ENCODE data around the gene IMPG2. TPM values are rescaled to one million over a fixed set of nuclear protein-coding genes. Genes with fewer than 3 reads are reported as not detected.

IMPG2 gene
- total RNA-seq, 1 experiment from 2014 or later: under 0.01 TPM

DNA sequence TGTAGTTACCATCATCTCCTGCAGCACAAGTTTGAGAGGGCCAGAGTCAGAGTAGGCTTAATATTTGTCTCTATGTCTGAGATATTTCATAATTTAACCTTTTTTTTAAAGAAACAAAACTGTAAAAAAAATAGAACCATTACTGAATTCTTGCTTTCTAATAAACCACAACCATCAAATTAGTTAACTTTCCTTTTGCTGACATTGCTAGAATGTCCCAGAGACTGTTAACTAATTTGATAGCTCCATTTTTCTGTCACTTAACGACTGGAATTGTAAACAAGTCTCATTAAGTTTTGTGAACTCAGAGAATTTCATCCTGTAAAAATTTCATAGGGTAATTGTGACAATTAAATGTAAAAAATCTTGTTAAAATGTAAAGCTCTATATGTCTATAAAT is 35.6 kb downstream of the IMPG2 start:
- H3K27me3 ChIP-seq: no peaks in the 10 kb centered on the region
- no peak for DNase-seq

DNA sequence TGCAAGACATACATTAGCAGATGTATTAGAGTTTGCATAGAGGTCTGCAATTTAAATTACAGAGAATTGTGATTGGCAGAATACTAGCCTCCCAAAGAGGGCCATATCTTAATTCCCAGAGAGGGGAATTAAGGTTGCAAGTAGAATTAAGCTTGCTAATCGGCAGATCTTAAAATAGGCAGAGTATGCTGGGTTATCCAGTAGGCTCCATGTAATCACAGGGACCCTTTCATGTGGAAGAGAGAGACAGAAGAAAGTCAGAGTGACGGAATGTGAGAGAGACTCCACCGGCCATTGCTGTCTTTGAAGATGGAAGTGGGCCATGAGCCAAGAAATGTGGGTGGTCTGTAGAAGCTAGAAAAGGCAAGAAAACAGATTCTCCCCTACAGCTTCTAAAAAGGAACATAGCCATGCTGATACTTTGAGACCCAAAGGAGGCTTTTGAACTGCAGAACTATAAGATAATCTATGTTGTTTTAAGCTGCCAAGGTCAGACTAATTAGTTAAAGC is 38.8 kb downstream of the IMPG2 start:
- Histone ChIP-seq H3K36me3 (no peaks in the 10 kb centered on the region), H3K9me3 (no peaks in the 10 kb centered on the region), H3K4me3 (no peak overlapping the region), H3K27me3 (no peaks in the 10 kb centered on the region)
- DNase-seq: no peak

More for the DNA sequence above, 35.6 kb downstream of the IMPG2 start:
- no peaks in the 10 kb centered on the region for H3K9me3 ChIP-seq
- H3K36me3 ChIP-seq: no peaks in the 10 kb centered on the region
- no peak overlapping the region for H3K4me3 ChIP-seq

DNA sequence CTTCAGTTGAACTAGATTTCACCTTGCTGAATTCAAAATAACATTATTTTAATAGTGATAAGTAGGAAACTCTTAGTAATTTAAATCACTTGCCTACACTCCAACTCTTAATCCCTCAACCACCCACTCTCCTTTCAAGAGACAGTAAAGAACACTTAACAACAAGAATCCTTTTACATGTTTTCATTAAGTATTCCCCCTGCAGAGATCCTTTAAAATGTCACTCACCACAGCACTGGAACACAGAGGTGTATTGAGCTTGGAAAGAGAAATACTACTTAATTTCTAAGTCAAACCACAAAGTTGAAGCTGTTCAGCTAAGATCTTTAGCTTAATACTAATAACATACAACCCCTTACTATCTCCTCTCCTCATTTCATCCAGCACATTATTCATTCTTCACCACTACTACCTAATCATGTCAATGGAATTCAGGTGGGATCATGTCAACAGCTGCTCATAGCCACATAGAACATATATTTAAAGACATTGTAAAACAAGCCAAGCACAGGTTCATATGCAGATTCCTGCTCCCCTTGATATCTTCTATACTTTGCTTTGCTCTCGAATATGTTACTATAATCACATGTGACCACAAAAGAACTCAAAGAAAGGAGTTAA is 40.5 kb downstream of the IMPG2 start:
- H3K36me3 ChIP-seq: no peaks in the 10 kb centered on the region
- H3K4me3 ChIP-seq: no peak overlapping the region
- no peak for DNase-seq
- no peaks in the 10 kb centered on the region for H3K9me3 ChIP-seq
- no peaks in the 10 kb centered on the region for H3K27me3 ChIP-seq

DNA sequence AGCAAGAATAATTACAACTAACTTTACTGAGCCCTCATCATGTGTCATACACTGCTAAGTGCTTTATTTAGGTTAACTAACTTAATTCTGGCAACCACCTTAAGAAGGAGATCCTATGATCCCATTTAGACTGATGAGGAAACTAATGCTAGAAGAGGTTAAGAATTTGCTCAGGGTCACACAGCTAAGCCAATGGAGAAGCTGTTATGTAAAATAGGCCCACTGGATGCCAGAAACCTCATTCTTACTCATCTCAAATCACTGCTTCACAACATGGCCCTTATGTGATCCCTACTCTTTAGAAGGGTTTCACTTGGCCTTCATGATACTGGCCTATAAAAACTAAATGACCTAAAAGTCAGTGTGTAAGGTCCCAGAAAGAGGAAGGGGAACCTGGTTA is 41.2 kb downstream of the IMPG2 start:
- Histone ChIP-seq H3K4me3 (no peak overlapping the region), H3K27me3 (no peaks in the 10 kb centered on the region), H3K9me3 (no peaks in the 10 kb centered on the region), H3K36me3 (no peaks in the 10 kb centered on the region)
- DNase-seq: peak; percentile 29

DNA sequence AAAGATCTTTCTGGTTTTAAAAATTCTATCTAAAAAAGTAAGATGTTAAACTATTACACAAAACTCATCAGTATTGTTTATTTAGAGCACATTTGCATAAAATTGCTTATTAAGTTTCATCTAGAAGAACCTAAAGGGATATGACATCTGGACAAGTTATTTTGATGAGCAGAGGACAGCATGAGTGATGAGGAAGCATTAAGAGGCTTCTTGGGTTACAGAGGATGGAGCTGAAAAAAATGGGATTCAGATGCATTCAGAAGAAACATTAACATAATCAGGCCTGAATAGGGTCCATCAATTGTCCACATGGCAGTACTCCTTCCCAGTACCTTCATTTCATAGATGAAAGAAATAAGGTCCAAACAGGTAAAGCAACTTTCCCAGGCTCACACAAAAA is 41.6 kb downstream of the IMPG2 start:
- Histone ChIP-seq H3K36me3 (no peaks in the 10 kb centered on the region), H3K4me3 (no peak overlapping the region), H3K27me3 (no peaks in the 10 kb centered on the region), H3K9me3 (no peaks in the 10 kb centered on the region)
- no peak for DNase-seq

- Histone ChIP-seq H3K4me3 (no peak overlapping the region), H3K36me3 (no peaks in the 10 kb centered on the region), H3K9me3 (no peaks in the 10 kb centered on the region), H3K27me3 (no peaks in the 10 kb centered on the region)
- no peak for DNase-seq
Measured at GRCh38 chr3:101273608-101274007, 46.8 kb downstream of the IMPG2 start.

- no peaks in the 10 kb centered on the region for H3K27me3 ChIP-seq
- H3K9me3 ChIP-seq: no peaks in the 10 kb centered on the region
- no peak for DNase-seq
- no peaks in the 10 kb centered on the region for H3K36me3 ChIP-seq
- no peak overlapping the region for H3K4me3 ChIP-seq
Measured at GRCh38 chr3:101273156-101273555, 47.2 kb downstream of the IMPG2 start.

GRCh38 chr3:101271728-101272127 is 48.6 kb downstream of the IMPG2 start:
- no peaks in the 10 kb centered on the region for H3K27me3 ChIP-seq
- H3K4me3 ChIP-seq: no peak overlapping the region
- H3K36me3 ChIP-seq: no peaks in the 10 kb centered on the region
- H3K9me3 ChIP-seq: no peaks in the 10 kb centered on the region
- no peak for DNase-seq

GRCh38 chr3:101270149-101270548 is 50.2 kb downstream of the IMPG2 start:
- H3K36me3 ChIP-seq: no peaks in the 10 kb centered on the region
- no peak overlapping the region for H3K4me3 ChIP-seq
- no peaks in the 10 kb centered on the region for H3K9me3 ChIP-seq
- no peaks in the 10 kb centered on the region for H3K27me3 ChIP-seq
- no peak for DNase-seq

GRCh38 chr3:101268971-101269671 is 51.3 kb downstream of the IMPG2 start:
- H3K27me3 ChIP-seq: no peaks in the 10 kb centered on the region
- no peak overlapping the region for H3K4me3 ChIP-seq
- DNase-seq: no peak
- H3K36me3 ChIP-seq: no peaks in the 10 kb centered on the region
- 0 out of 2 replicates have a peak, but pooled peaks cover 2% of the 10 kb centered on the region for H3K9me3 ChIP-seq

DNA sequence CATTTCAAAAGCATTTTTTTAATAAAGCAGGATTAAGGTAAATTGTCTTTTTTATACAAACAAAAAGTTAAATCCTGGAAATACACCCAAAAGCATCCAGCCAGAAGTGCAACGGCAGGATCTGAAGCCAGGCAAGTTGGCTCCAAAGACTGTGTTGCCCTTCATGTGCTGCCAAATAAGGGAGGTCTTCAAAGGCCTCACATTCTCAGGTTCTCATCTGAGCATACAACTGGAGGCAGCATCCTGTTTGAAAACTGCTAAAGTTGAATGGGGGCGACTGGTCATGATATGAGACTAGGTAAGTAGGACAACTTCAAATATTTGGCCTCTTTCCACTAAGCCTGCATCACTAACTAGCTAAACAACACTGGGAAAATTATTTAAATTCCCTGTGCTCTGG is 52.2 kb downstream of the IMPG2 start:
- H3K9me3 ChIP-seq: 0 out of 2 replicates have a peak, but pooled peaks cover 2% of the 10 kb centered on the region
- H3K27me3 ChIP-seq: no peaks in the 10 kb centered on the region
- DNase-seq: no peak
- no peak overlapping the region for H3K4me3 ChIP-seq
- no peaks in the 10 kb centered on the region for H3K36me3 ChIP-seq

GRCh38 chr3:101266566-101266965 is 53.8 kb downstream of the IMPG2 start:
- no peak for DNase-seq
- H3K36me3 ChIP-seq: no peaks in the 10 kb centered on the region
- H3K4me3 ChIP-seq: no peak overlapping the region
- H3K9me3 ChIP-seq: 0 out of 2 replicates have a peak, but pooled peaks cover 2% of the 10 kb centered on the region
- H3K27me3 ChIP-seq: no peaks in the 10 kb centered on the region

GRCh38 chr3:101266071-101266470 is 54.3 kb downstream of the IMPG2 start:
- Histone ChIP-seq H3K36me3 (no peaks in the 10 kb centered on the region), H3K4me3 (no peak overlapping the region), H3K27me3 (no peaks in the 10 kb centered on the region), H3K9me3 (0 out of 2 replicates have a peak, but pooled peaks cover 2% of the 10 kb centered on the region)
- no peak for DNase-seq

GRCh38 chr3:101262393-101263240 is 57.8 kb downstream of the IMPG2 start:
- Histone ChIP-seq H3K9me3 (0 out of 2 replicates have a peak, but pooled peaks cover 2% of the 10 kb centered on the region), H3K4me3 (no peak overlapping the region), H3K27me3 (no peaks in the 10 kb centered on the region), H3K36me3 (no peaks in the 10 kb centered on the region)
- DNase-seq: no peak

DNA sequence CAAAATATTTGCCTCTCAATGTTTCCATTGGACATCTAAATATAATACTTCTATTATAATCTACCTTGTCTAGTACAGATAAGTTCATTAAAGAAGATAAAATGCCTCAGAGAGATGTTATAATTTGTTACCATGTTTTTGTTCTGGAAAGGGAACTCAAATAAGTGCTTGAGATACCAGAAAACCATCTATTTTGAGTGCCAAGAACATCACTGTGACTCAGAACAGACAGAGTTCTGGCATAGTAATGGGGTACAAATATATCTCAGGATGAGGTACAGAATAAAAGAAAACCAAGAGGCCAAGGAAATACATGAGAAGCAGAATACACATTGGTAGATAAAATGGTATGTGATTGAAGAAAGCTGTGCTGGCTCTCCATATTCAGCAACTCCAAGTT is 58.9 kb downstream of the IMPG2 start:
- no peak for DNase-seq
- no peaks in the 10 kb centered on the region for H3K27me3 ChIP-seq
- no peak overlapping the region for H3K4me3 ChIP-seq
- H3K9me3 ChIP-seq: 0 out of 2 replicates have a peak, but pooled peaks cover 2% of the 10 kb centered on the region
- H3K36me3 ChIP-seq: no peaks in the 10 kb centered on the region

DNA sequence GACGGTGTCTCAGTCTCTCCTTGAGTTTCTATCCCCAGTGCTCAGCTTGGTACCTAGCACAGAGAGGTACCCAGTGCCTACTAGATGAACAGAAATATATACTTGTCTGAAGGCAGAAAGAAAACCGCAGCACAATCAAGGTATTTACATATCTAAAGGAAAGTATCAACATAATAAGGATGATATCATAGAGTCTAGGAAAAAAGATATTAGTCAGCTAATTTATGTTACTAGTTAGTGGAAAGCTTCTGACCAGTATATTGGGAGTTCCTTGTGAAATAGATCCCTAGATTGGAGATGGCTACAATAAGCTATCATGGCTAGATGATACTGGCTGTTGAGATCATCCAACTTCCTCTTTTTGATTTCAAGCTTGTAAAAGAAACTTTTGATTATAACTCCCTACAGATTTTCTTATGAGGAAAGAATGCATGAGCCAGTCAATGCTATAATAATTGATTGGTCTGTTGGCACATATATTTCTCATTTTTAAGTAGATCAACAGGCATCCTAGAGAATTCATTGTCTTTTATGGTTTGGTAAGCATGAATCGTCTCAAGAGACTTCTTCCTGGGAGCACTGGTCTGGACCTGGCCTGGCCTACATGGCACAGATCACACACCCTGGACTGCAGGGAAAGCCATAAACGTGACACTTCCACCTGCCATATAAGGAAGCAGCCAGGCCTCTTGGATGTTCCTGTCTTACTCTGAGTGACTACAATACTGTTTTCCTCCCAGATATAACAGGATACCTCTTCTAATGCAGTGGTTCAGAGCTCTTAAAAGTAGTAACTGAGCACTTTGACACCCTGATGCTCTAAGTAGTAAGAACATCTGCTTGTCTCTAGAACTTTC is 60.7 kb downstream of the IMPG2 start:
- Histone ChIP-seq H3K36me3 (no peaks in the 10 kb centered on the region), H3K9me3 (no peaks in the 10 kb centered on the region), H3K27me3 (no peaks in the 10 kb centered on the region), H3K4me3 (no peak overlapping the region)
- no peak for DNase-seq
